Posterior vena cava (tissue), 2 donors: ENCODE results near the gene FBXL14. TPM values are rescaled to one million over a fixed set of nuclear protein-coding genes. Genes with fewer than 3 reads are reported as not detected.

Experiments
- DNase-seq: peaks from one replicate; pipeline ENCODE4 v3.0.0-alpha.2; 2020; ENCODE audit warnings: low spot score
- intact Hi-C, 2 donors: fragments of 100-400 bp; cut with DNase I; formaldehyde crosslinking; loops; one replicate each; pipeline versions ENCODE4 v1.14.1 to v1.14.2; 2022 to 2023
- long read RNA-seq, 2 donors: library from polyadenylated mRNA; unstranded; transcript quantifications; one replicate each; pipeline ENCODE4 v2.0.0, GENCODE V29; 2020 to 2021
- total RNA-seq, 2 donors: library from RNA; stranded (reverse); fragmentation: NEBNext Ultra II Directional; extraction: Animal tissue kit (Norgen Biotek cat#: 25700); gene quantifications; one replicate each; pipeline ENCODE4 v1.2.1, GENCODE V29; 2021
- donor health status: DM: yes; HTN: yes; CAD: no.
- donor health status: DM: yes; HTN: yes; CAD: no.

Gene FBXL14, protein sequence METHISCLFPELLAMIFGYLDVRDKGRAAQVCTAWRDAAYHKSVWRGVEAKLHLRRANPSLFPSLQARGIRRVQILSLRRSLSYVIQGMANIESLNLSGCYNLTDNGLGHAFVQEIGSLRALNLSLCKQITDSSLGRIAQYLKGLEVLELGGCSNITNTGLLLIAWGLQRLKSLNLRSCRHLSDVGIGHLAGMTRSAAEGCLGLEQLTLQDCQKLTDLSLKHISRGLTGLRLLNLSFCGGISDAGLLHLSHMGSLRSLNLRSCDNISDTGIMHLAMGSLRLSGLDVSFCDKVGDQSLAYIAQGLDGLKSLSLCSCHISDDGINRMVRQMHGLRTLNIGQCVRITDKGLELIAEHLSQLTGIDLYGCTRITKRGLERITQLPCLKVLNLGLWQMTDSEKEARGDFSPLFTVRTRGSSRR
- 1 to 10 TPM; 6.3 to 7.3 TPM for total RNA-seq
- long read RNA-seq, donor 1, partial matches to known transcripts, result 0 of 13 reads
- long read RNA-seq, donor 1, other reads (novel, unspliced or antisense), result 12 of 13 reads
- long read RNA-seq, donor 2, partial matches to known transcripts, result 0 of 4 reads
- long read RNA-seq, donor 2, other reads (novel, unspliced or antisense), result 2 of 4 reads

GRCh38 chr12:1594261-1595025, at the start of gene FBXL14:
FBXL14 (minus strand) TSS chr12:1594581; CDS start chr12:1594066, 515 bp downstream.
- DNase-seq, result peak; percentile 96
- intact Hi-C loops, result no loop called here

GRCh38 chr12:1643905-1644533, 49.6 kb upstream of the FBXL14 start:
- DNase-seq, result no peak
- intact Hi-C loops, result no loop called here

DNA sequence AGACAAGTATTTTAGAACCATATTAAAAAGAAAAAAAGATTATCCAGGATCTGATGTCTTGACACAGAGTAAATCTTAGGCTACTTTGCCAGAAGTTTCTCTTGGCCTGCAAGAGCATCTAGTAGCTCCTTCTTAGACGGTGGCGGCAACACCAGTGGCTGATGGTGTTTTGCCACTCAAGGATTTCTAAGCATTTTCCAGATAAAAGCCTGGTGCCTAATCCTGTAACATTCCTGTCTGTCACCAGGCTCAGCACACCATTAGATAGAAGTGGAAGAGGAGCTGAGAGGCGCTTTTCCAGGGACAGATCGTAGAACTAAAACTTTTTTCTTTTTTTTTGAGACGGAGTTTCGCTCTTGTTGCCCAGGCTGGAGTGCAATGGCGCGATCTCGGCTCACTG, 48.7 kb upstream of the FBXL14 start:
- intact Hi-C loops, result no loop called here

DNA sequence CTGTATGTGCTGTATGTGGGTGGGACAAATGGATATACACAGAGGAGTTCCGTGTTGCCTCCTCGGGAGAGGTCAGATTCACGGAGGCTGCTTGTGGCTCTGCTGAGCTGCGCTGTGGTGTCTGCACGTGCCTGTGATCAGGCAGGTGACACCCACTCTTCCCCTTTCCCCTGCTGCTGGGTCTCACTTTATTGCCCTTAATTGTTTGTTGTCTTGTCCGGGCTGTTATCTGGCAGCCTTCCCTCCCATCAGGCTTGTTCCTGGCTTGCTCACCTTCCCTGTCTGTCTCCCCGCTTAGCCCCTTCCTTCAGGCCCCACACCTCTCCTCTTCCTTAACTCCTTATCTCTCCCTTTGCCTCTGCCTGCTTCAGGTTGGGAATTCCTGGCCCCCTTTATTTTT, 48.1 kb upstream of the FBXL14 start:
- intact Hi-C loops, result no loop called here
- no peak for DNase-seq

More for the DNA sequence above, 48.7 kb upstream of the FBXL14 start:
- no peak for DNase-seq

GRCh38 chr12:1640328-1641234, 46.2 kb upstream of the FBXL14 start:
- no peak for DNase-seq
- intact Hi-C loops, result no loop called here

GRCh38 chr12:1639538-1639937, 45.2 kb upstream of the FBXL14 start:
- no peak for DNase-seq

DNA sequence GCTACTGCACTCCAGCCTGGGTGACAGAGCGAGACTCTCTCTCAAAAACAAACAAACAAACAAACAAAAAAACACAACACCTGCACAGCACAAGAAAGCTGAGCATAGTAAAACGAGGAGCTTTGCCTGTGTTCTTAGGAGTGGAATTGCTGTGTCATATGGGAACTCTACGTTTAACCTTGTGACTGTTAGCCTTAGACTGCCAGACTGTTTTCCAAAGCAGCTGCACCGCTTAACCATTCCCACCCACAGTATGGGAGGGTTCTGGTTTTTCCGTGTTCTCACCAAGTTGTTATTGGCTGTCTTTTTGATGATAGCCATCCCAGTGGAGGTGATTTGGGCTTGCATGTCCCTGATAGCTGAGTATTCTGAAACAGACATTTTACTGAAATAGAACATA, 43.8 kb upstream of the FBXL14 start:
- no peak for DNase-seq
- intact Hi-C loops, result no loop called here

More at GRCh38 chr12:1639538-1639937, 45.2 kb upstream of the FBXL14 start:
- intact Hi-C loops, result no loop called here

- intact Hi-C loops, result no loop called here
- DNase-seq, result no peak
Observed at GRCh38 chr12:1635301-1636095, 41.1 kb upstream of the FBXL14 start.

GRCh38 chr12:1634590-1635191, 40.3 kb upstream of the FBXL14 start:
- intact Hi-C loops, result no loop called here
- DNase-seq, result peak; percentile 94

GRCh38 chr12:1634149-1634548, 39.8 kb upstream of the FBXL14 start:
- intact Hi-C loops, result no loop called here
- no peak for DNase-seq

DNA sequence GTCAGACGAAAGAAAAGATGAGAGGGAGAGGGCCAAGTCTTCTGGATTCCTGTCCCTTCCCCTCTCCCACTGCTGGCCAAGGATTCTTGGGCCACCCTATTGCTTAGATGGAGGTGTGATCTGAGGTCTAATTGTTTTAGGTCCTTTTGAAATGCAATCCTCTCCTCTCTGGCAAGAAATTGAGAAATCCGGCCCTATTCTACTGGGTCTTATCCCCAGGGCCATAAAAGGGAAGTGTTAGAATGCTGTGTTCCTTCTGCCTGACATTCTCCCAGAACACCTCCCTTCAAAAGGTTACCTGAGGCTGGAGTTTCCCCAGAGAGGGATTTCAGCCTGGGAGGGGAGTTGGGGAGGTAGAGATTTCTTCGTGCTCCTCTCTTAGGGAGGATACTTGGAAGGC, 39.1 kb upstream of the FBXL14 start:
- intact Hi-C loops, result no loop called here
- no peak for DNase-seq

- intact Hi-C loops, result no loop called here
- no peak for DNase-seq
Observed at GRCh38 chr12:1632702-1633101, 38.3 kb upstream of the FBXL14 start.

DNA sequence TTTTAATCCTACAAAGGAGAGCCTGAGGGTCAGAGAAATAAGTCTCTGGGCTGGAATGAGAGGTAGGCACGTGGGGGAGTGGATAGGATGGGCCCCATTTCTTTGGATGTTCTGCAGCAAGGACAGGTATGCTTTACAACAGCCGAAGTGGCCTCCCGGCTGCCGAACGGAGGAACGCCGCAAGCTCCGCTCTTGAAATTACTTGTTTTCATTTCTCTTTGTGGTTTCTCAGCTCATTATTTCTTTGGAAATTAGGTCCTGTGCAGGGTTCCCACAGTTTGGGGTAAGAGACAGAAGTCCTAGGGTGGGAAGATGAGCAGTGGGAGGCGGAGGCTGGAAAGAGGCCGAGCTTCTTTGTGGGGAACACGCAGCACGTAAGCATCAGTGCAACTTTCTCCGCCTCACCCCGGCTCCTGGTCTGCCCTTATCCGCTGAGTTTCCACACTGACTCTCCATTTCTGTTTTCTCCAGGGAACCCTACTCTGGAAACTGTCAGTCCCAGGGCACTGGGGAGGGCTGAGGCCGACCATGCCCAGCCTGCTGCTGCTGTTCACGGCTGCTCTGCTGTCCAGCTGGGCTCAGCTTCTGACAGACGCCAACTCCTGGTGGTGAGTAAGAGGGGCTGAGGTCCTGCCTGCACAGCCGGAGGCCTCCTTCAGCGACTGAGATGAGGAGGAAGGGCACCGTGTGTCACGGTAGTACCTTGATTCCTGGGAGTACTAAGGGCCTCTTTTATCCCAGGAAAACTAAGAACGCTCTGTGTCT, 36.6 kb upstream of the FBXL14 start:
- no peak for DNase-seq
- intact Hi-C loops, result no loop called here

DNA sequence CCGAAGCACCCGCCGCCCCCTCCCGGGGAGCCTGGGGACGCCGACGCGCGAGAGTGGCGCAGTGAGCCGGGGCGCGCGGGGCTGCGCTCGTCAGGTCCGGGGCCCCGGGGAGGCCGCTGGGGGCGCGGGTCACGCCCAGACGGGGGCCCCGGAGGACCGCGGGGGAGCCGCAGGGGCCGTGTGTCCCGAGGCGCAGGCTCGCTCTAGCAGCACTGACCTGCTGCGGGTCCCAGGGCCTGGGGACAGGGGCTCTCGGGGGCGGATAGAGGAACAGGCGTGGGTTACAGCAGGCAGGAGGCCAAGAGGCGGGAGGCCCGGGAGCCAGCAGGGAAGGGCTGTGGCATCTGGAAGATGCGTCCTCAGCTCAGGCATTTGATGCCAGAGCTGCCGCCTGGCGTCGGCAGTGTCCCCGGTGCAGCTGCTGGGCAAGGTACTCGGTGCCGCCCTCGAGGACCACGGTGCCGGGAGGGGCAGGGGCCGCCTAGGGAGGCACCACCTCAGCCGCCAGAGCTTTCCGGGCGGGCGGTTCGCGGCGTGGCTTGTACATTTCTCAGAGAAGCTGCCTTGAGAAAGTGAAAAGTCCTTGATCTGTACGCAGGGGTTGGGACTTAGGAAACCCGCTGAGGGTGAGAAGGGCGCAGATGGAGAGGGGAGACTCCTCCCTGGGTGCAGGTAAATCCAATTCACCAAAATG, 35.9 kb upstream of the FBXL14 start:
- intact Hi-C loops, result no loop called here
- DNase-seq, result peak; percentile 85

GRCh38 chr12:1629338-1630132, 35.2 kb upstream of the FBXL14 start:
- intact Hi-C loops, result no loop called here

More at GRCh38 chr12:1629338-1630132, 35.2 kb upstream of the FBXL14 start:
- DNase-seq, result no peak
